Brain microvascular endothelial cell (primary cell): ENCODE measurements around the gene DNASE1L2.
A peak's percentile ranks its signal among the peaks of the same experiment; 100 is the strongest.

Experiments used
- DNase-seq: peaks from one replicate; pipeline ENCODE4 v3.0.0-alpha.2; 2020
- H3K27ac ChIP-seq: fragments of 250-450 bp; sonication (Bioruptor Pico); 2 replicates; pipeline ENCODE4 v1.5.1; 2020; ENCODE audit warnings: mild to moderate bottlenecking, moderate library complexity
- H3K27me3 ChIP-seq: fragments of 250-450 bp; sonication (Bioruptor Pico); replicated peaks from 2 replicates; pipeline ENCODE4 v1.5.1; 2020; ENCODE audit warnings: mild to moderate bottlenecking
- H3K36me3 ChIP-seq: fragments of 250-450 bp; sonication (Bioruptor Pico); replicated peaks from 2 replicates; pipeline ENCODE4 v1.5.1; 2020; ENCODE audit warnings: mild to moderate bottlenecking
- H3K4me3 ChIP-seq: 2 replicates; pipeline ENCODE4 v1.5.1; 2011; ENCODE audit warnings: low read depth, mild to moderate bottlenecking, control low read depth, low read length, moderate library complexity
- CTCF ChIP-seq: IDR thresholded peaks from 2 replicates; pipeline ENCODE4 v1.5.1; 2011; ENCODE audit warnings: low read depth, mild to moderate bottlenecking, moderate library complexity, low read length, control low read depth, inconsistent platforms; ENCODE audit errors: missing control alignments
- in situ Hi-C: cut with HindIII; loops from 2 replicates; pipeline ENCODE4 v1.10.0; 2017; ENCODE audit warnings: low sequenced_read_pairs, low pct_ligation_motif_present

Gene DNASE1L2

GRCh38 chr16:2190002-2190658, 46.1 kb upstream of the DNASE1L2 start:
- Histone ChIP-seq H3K27ac (no peak overlapping the region), H3K4me3 (no peak overlapping the region), H3K27me3 (peaks cover 10% of the 10 kb centered on the region), H3K36me3 (no peaks in the 10 kb centered on the region)
- in situ Hi-C loops: no loop called here
- no peak for DNase-seq
- no peak for TF ChIP-seq CTCF

GRCh38 chr16:2190659-2191445, 45.4 kb upstream of the DNASE1L2 start:
- no peak overlapping the region for H3K4me3 ChIP-seq
- DNase-seq: no peak
- H3K36me3 ChIP-seq: no peaks in the 10 kb centered on the region
- in situ Hi-C loops: no loop called here
- no peak for TF ChIP-seq CTCF
- no peak overlapping the region for H3K27ac ChIP-seq
- H3K27me3 ChIP-seq: peaks cover 17% of the 10 kb centered on the region

GRCh38 chr16:2191446-2191706, 44.9 kb upstream of the DNASE1L2 start:
- no peak for TF ChIP-seq CTCF
- H3K27ac ChIP-seq: no peak overlapping the region
- no peak for DNase-seq
- H3K36me3 ChIP-seq: no peaks in the 10 kb centered on the region
- in situ Hi-C loops: no loop called here
- H3K27me3 ChIP-seq: peaks cover 21% of the 10 kb centered on the region
- no peak overlapping the region for H3K4me3 ChIP-seq

GRCh38 chr16:2194166-2194834, 41.9 kb upstream of the DNASE1L2 start:
- in situ Hi-C loops: no loop called here
- Histone ChIP-seq H3K27ac (no peak overlapping the region), H3K36me3 (no peaks in the 10 kb centered on the region), H3K4me3 (no peak overlapping the region), H3K27me3 (peaks cover 44% of the 10 kb centered on the region)
- DNase-seq: peak; percentile 37
- TF ChIP-seq CTCF: no peak

- Histone ChIP-seq H3K4me3 (no peak overlapping the region), H3K27ac (no peak overlapping the region), H3K36me3 (no peaks in the 10 kb centered on the region), H3K27me3 (peaks cover 44% of the 10 kb centered on the region)
- in situ Hi-C loops: no loop called here
- DNase-seq: peak; percentile 12
- peak; percentile 60 for TF ChIP-seq CTCF
These were observed 41.4 kb upstream of the DNASE1L2 start for GRCh38 chr16:2194852-2195321.
